KMS-11 (cell line): ENCODE data around the gene CCDC117.
"Not testable (repeated sequence)": the region's sequence is repeated elsewhere in the genome, so short reads cannot be mapped to it uniquely, and the experiment has no call there.

ENCODE experiments used
- H2AFZ ChIP-seq: fragments of 200-600 bp; sonication (generic); 2 replicates; pipeline ENCODE4 v1.6.1; 2016; ENCODE audit warnings: antibody characterized with exemption, mixed run types, low read depth
- H3K27ac ChIP-seq: fragments of 200-600 bp; sonication (generic); 2 replicates; pipeline ENCODE4 v1.6.1; 2016; ENCODE audit warnings: mild to moderate bottlenecking, mixed run types
- H3K27me3 ChIP-seq: fragments of 200-600 bp; sonication (generic); 2 replicates; pipeline ENCODE4 v1.6.1; 2017; ENCODE audit warnings: mild to moderate bottlenecking, low read depth, mixed run types, moderate library complexity; ENCODE audit not compliant: insufficient read depth
- H3K36me3 ChIP-seq: fragments of 200-600 bp; sonication (generic); 2 replicates; pipeline ENCODE4 v1.6.1; 2017; ENCODE audit warnings: mild to moderate bottlenecking, mixed run types; ENCODE audit not compliant: insufficient read depth
- H3K4me1 ChIP-seq: fragments of 200-600 bp; sonication (generic); 2 replicates; pipeline ENCODE4 v1.6.1; 2016; ENCODE audit warnings: mild to moderate bottlenecking, low read depth, mixed run types; ENCODE audit not compliant: poor library complexity, severe bottlenecking
- H3K4me2 ChIP-seq: fragments of 200-600 bp; sonication (generic); 2 replicates; pipeline ENCODE4 v1.7.0; 2016; ENCODE audit warnings: mild to moderate bottlenecking, mixed run types
- H3K4me3 ChIP-seq: fragments of 200-600 bp; sonication (generic); IDR thresholded peaks from 2 replicates; pipeline ENCODE4 v1.6.1; 2017; ENCODE audit warnings: low read depth, low read length, mixed read lengths; ENCODE audit not compliant: insufficient read depth
- H3K79me2 ChIP-seq: fragments of 200-600 bp; sonication (generic); 2 replicates; pipeline ENCODE4 v1.6.1; 2016; ENCODE audit warnings: low read depth, mixed run types; ENCODE audit not compliant: insufficient read depth
- H3K9ac ChIP-seq: fragments of 200-600 bp; sonication (generic); 2 replicates; pipeline ENCODE4 v1.6.1; 2016; ENCODE audit warnings: mild to moderate bottlenecking, mixed run types
- H4K20me1 ChIP-seq: fragments of 200-600 bp; sonication (generic); 2 replicates; pipeline ENCODE4 v1.6.1; 2016; ENCODE audit warnings: mild to moderate bottlenecking, mixed run types; ENCODE audit not compliant: insufficient read depth
- TF ChIP-seq, protein P1 (sequence below): fragments of 200-600 bp; sonication (generic); conservative IDR thresholded peaks from 2 replicates; pipeline ENCODE4 v1.6.1; 2017; ENCODE audit warnings: low read depth, mild to moderate bottlenecking, antibody characterized with exemption, low read length, moderate library complexity, mixed read lengths

Gene CCDC117

DNA sequence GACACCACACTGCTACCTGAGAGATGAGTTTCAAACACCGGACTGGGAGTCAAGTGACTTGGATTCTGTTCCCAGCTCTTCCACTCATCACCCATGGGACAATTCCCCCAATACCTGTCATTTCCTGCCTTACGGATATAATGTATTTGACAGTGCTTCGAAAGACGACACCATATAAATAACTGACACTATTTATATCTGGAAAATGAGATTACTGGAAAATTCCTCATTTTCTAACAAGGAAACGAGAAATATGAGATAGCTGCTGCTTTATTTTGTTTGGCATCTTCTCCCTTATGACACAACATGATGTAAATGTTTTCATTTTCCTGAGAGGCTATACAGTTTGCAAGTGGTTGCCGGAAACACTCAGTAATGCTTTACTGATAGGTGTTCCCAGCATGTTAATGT is 22.0 kb upstream of the CCDC117 start:
- Histone ChIP-seq H4K20me1 (no peaks in the 10 kb centered on the region), H3K4me3 (no peak overlapping the region), H3K9ac (no peak overlapping the region), H3K4me1 (no peaks in the 10 kb centered on the region), H3K27me3 (no peaks in the 10 kb centered on the region), H3K36me3 (no peaks in the 10 kb centered on the region; the same call in 1 of the 2 replicates), H3K4me2 (no peak overlapping the region), H2AFZ (no peak overlapping the region), H3K27ac (no peak overlapping the region), H3K79me2 (no peaks in the 10 kb centered on the region)
- TF ChIP-seq, protein P1, sequence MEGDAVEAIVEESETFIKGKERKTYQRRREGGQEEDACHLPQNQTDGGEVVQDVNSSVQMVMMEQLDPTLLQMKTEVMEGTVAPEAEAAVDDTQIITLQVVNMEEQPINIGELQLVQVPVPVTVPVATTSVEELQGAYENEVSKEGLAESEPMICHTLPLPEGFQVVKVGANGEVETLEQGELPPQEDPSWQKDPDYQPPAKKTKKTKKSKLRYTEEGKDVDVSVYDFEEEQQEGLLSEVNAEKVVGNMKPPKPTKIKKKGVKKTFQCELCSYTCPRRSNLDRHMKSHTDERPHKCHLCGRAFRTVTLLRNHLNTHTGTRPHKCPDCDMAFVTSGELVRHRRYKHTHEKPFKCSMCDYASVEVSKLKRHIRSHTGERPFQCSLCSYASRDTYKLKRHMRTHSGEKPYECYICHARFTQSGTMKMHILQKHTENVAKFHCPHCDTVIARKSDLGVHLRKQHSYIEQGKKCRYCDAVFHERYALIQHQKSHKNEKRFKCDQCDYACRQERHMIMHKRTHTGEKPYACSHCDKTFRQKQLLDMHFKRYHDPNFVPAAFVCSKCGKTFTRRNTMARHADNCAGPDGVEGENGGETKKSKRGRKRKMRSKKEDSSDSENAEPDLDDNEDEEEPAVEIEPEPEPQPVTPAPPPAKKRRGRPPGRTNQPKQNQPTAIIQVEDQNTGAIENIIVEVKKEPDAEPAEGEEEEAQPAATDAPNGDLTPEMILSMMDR: no peak

DNA sequence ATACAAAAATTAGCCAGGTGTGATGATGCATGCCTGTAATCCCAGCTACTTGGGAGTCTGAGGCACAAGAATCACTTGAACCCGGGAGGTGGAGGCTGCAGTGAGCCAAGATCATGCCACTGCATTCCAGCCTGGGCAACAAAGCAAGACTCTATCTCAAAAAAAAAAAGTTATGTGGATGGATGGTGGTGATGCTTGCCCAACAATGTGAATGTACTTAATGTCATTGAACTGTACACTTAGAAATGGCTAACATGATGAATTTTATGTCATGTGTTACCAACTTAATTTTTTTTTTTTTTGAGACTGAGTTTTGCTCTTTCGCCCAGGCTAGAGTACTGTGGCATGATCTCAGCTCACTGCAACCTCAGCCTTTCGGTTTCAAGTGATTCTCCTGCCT is 18.0 kb upstream of the CCDC117 start:
- not testable (repeated sequence) for H3K9ac ChIP-seq, H3K79me2 ChIP-seq, H3K4me3 ChIP-seq, H3K4me1 ChIP-seq, H3K36me3 ChIP-seq, H3K27ac ChIP-seq, H4K20me1 ChIP-seq, H3K4me2 ChIP-seq, H3K27me3 ChIP-seq, H2AFZ ChIP-seq

DNA sequence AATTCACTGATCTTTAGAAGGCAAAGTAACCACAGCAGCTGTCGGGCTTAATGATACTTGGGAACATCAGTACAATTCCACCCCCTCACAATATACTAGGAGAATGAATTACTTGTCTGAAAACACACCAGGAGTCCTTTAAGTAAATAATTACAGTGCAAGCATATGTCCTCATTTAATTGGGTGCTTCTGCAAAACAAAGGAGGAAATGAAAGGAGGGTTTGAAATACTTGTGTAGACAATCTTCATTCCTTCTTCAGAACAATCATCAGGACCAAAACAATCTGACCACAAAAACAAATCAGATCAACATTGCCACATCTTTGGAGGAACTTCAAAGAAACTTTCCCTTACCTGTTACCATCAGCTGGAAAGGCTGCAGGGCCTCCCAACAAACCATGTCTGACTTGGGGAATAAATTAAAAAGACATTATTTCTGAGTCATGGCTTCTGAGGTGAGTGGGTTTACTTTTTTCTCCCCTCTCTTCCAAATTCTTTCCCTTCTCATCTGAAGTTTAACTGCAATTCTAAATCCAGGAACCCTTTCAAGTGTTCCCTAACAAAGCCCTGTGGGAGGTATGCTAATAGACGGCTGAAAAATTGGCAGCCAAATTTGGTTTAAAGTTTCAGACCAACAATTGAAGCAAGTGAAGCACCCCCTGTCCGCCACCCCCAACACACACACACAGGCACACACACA is 12.5 kb upstream of the CCDC117 start:
- peak overlapping the region; percentile 47 for H3K27ac ChIP-seq
- peak overlapping the region; percentile 52 for H3K4me2 ChIP-seq
- TF ChIP-seq, protein P1: no peak
- H3K36me3 ChIP-seq: no peaks in the 10 kb centered on the region
- no peak overlapping the region for H3K4me3 ChIP-seq
- H3K4me1 ChIP-seq: peaks cover 21% of the 10 kb centered on the region
- H2AFZ ChIP-seq: peak overlapping the region; percentile 62
- H3K27me3 ChIP-seq: no peaks in the 10 kb centered on the region
- no peaks in the 10 kb centered on the region for H3K79me2 ChIP-seq
- no peaks in the 10 kb centered on the region for H4K20me1 ChIP-seq
- H3K9ac ChIP-seq: peak overlapping the region; percentile 25; the same call in 1 of the 2 replicates

DNA sequence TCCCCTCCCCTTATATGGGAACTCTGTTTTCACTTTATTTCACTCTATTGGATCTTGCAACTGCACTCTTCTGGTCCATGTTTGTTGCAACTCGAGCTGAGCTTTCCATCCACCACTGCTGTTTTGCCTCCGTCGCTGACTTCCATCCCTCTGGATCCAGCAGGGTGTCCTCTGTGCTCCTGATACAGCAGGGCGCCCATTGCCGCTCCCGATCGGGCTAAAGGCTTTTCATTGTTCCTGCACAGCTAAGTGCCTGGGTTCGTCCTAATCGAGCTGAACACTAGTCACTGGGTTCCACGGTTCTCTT is 11.1 kb upstream of the CCDC117 start:
- Histone ChIP-seq H4K20me1 (no peaks in the 10 kb centered on the region), H3K4me3 (no peak overlapping the region), H3K36me3 (no peaks in the 10 kb centered on the region), H3K27ac (no peak overlapping the region), H3K4me1 (peaks cover 21% of the 10 kb centered on the region), H3K4me2 (no peak overlapping the region), H3K9ac (no peak overlapping the region), H3K79me2 (no peaks in the 10 kb centered on the region), H2AFZ (no peak overlapping the region), H3K27me3 (no peaks in the 10 kb centered on the region)
- TF ChIP-seq, protein P1: no peak

DNA sequence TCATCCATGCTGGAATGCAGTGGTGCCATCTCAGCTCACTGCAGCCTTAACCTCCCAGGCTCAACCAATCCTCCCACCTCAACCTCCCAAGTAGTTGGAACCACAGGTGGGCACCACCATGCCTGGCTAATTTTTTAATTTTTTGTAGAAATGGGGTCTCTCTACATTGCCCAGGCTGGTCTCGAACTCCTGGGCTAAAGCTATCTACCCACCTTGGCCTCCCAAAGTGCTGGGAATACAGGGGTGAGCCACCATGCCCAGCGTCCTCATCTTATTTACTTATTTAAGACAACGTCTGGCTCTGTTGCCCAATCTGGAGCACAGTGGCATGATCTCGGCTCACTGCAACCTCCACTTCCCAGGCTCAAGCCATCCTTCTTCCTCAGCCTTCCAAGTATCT is 10.5 kb upstream of the CCDC117 start:
- not testable (repeated sequence) for H3K4me3 ChIP-seq, H3K79me2 ChIP-seq, H3K9ac ChIP-seq, H3K27ac ChIP-seq, H3K36me3 ChIP-seq, H3K4me2 ChIP-seq, H4K20me1 ChIP-seq, H2AFZ ChIP-seq, H3K27me3 ChIP-seq
- H3K4me1 ChIP-seq: peaks cover 21% of the 10 kb centered on the region
